ENCODE measurements around the gene POU6F2.

GRCh38 chr7:39073432-39073831, 95.7 kb downstream of the POU6F2 start:
- TF ChIP-seq ZBTB7A (IDR thresholded peaks at IDR 0.05; ENCODE audit: low read depth) (no peak), EGR1 (IDR thresholded peaks at IDR 0.05) (no peak), NFIC (IDR thresholded peaks at IDR 0.05) (no peak), RAD21 (IDR thresholded peaks at IDR 0.05; ENCODE audit: low read depth) (no peak), CEBPB (IDR thresholded peaks at IDR 0.05) (no peak)
